Measurements from ENCODE around the gene PRDM15.

DNA sequence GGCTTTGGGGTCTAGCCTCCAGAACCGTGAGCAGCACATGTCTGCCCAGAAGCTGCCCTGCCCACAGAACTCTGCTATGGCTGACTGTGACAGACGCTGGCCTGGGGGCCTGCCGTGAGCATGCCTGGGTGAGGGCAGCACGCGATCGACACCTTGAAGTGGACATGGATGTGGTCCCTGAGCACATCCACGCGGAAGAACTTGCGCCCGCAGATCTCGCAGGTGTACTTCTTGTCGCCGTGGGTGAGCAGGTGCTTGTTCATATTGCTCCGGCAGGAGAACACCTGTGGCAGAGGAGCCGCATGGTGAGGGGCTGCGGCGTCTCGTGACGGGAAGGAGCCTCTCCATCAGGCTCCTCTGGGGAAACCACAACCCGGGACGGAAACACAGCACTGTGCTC, 56.0 kb downstream of the PRDM15 start:
- no peak for TF ChIP-seq CTCF (IDR thresholded peaks at IDR 0.05)
- TF ChIP-seq POLR2AphosphoS5 (IDR thresholded peaks at IDR 0.05; ENCODE audit: low read depth, low read length), result no peak
- no peak for TF ChIP-seq TCF7L2 (IDR thresholded peaks at IDR 0.05; ENCODE audit: low read depth, low read length)
